OCI-LY7 (cell line): ENCODE results near the gene RAB7A.

Experiments used
- EZH2phosphoT487 ChIP-seq: fragments of 200-600 bp; sonication (generic); IDR thresholded peaks from 2 replicates; pipeline ENCODE4 v1.6.1; 2018; ENCODE audit warnings: low read depth, borderline replicate concordance, mild to moderate bottlenecking, mixed run types, antibody characterized with exemption, low read length, moderate library complexity, mixed read lengths
- TF ChIP-seq, protein P1 (sequence below): fragments of 200-600 bp; sonication (generic); conservative IDR thresholded peaks from 2 replicates; pipeline ENCODE4 v1.5.1; 2014; ENCODE audit warnings: mild to moderate bottlenecking, antibody characterized with exemption, low read length, moderate library complexity, mixed read lengths

DNA sequence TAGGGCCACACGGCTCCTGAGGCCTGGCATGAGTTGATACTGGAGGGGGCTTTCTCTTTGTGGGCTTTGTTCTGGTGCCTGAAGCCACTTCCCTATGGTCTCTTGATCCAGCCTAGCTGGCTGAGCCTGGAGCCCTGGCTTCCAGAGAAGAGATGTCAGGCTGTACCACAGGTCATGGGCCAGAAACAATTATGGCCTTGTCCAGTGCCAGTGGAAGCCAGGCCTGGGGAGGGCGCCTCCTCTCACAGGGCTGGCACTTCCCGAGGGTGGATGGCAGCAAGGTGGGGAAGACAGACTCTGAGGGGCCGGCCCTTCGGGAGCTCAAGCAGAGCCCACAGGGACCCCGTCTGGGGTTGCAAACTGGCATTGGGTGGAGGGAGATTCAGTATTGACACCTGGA, 118.5 kb downstream of the RAB7A start:
- TF ChIP-seq, protein P1, sequence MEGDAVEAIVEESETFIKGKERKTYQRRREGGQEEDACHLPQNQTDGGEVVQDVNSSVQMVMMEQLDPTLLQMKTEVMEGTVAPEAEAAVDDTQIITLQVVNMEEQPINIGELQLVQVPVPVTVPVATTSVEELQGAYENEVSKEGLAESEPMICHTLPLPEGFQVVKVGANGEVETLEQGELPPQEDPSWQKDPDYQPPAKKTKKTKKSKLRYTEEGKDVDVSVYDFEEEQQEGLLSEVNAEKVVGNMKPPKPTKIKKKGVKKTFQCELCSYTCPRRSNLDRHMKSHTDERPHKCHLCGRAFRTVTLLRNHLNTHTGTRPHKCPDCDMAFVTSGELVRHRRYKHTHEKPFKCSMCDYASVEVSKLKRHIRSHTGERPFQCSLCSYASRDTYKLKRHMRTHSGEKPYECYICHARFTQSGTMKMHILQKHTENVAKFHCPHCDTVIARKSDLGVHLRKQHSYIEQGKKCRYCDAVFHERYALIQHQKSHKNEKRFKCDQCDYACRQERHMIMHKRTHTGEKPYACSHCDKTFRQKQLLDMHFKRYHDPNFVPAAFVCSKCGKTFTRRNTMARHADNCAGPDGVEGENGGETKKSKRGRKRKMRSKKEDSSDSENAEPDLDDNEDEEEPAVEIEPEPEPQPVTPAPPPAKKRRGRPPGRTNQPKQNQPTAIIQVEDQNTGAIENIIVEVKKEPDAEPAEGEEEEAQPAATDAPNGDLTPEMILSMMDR, result no peak
- no peak for TF ChIP-seq EZH2phosphoT487
